Activated T-cell treated with anti-CD3 and anti-CD28 coated beads for 48 hours (primary cell): ENCODE data around the gene CEP112.
"Not testable (repeated sequence)": the region's sequence is repeated elsewhere in the genome, so short reads cannot be mapped to it uniquely, and the experiment has no call there.

Experiments used
- DNase-seq: peaks from one replicate; pipeline ENCODE4 v3.0.0-alpha.2; 2020; ENCODE audit warnings: low read depth

The CEP112 gene

GRCh38 chr17:65737451-65737850 lies 454.5 kb downstream of the CEP112 start:
- DNase-seq, result no peak

- DNase-seq, result no peak
Observed at GRCh38 chr17:65733314-65733713, 458.6 kb downstream of the CEP112 start.

GRCh38 chr17:65732667-65733066 lies 459.3 kb downstream of the CEP112 start:
- not testable (repeated sequence) for DNase-seq

GRCh38 chr17:65730711-65731169 lies 461.2 kb downstream of the CEP112 start:
- no peak for DNase-seq

- DNase-seq, result no peak
Observed at GRCh38 chr17:65729207-65729606, 462.7 kb downstream of the CEP112 start.

GRCh38 chr17:65727832-65728231 lies 464.1 kb downstream of the CEP112 start:
- DNase-seq, result no peak

GRCh38 chr17:65727246-65727645 lies 464.7 kb downstream of the CEP112 start:
- DNase-seq, result no peak

- no peak for DNase-seq
Observed at GRCh38 chr17:65723431-65724151, 468.3 kb downstream of the CEP112 start.

- DNase-seq, result no peak
Observed at GRCh38 chr17:65718601-65719000, 473.3 kb downstream of the CEP112 start.

GRCh38 chr17:65712383-65713267 lies 479.3 kb downstream of the CEP112 start:
- DNase-seq, result no peak

- DNase-seq, result no peak
Observed at GRCh38 chr17:65711671-65712276, 480.2 kb downstream of the CEP112 start.

GRCh38 chr17:65707780-65708179 lies 484.2 kb downstream of the CEP112 start:
- DNase-seq, result no peak

- DNase-seq, result no peak
Observed at GRCh38 chr17:65704731-65705130, 487.2 kb downstream of the CEP112 start.

GRCh38 chr17:65703891-65704290 lies 488.0 kb downstream of the CEP112 start:
- no peak for DNase-seq

GRCh38 chr17:65699459-65699858 lies 492.5 kb downstream of the CEP112 start:
- DNase-seq, result no peak

- no peak for DNase-seq
Observed at GRCh38 chr17:65698381-65699061, 493.4 kb downstream of the CEP112 start.

GRCh38 chr17:65697661-65698060 lies 494.3 kb downstream of the CEP112 start:
- no peak for DNase-seq

GRCh38 chr17:65696739-65697394 lies 495.1 kb downstream of the CEP112 start:
- DNase-seq, result no peak

GRCh38 chr17:65694601-65695000 lies 497.3 kb downstream of the CEP112 start:
- no peak for DNase-seq

GRCh38 chr17:65690626-65691310 lies 501.2 kb downstream of the CEP112 start:
- DNase-seq, result no peak

GRCh38 chr17:65688307-65688706 lies 503.6 kb downstream of the CEP112 start:
- DNase-seq, result no peak
